Fibroblast of skin of abdomen (primary cell): ENCODE results near the gene ZNF790. TPM values are rescaled to one million over a fixed set of nuclear protein-coding genes. Genes with fewer than 3 reads are reported as not detected.
"Not testable (repeated sequence)": the region's sequence is repeated elsewhere in the genome, so short reads cannot be mapped to it uniquely, and the experiment has no call there.

Source experiments
- DNase-seq: peaks from one replicate; pipeline ENCODE4 v3.0.0-alpha.2; 2013
- polyA plus RNA-seq, 2 experiments: library from polyadenylated mRNA; unstranded; fragments of 120-200 nt; gene quantifications; one replicate each; pipeline ENCODE4 v1.2.1, GENCODE V29; 2013; ENCODE audit not compliant: insufficient read length in 2 of 2

Gene ZNF790
- polyA plus RNA-seq (2013, experiment 1 of 2; ENCODE audit: insufficient read length): 3.1 TPM
- 3.3 TPM for polyA plus RNA-seq (2013, experiment 2 of 2; ENCODE audit: insufficient read length)

GRCh38 chr19:36837906-36838783 lies at the start of gene ZNF790:
Gene ZNF790 (minus strand): TSS chr19:36838387. CDS start chr19:36825619, 12,768 bp downstream.
- peak; percentile 92 for DNase-seq

GRCh38 chr19:36876993-36877938 lies 39.1 kb upstream of the ZNF790 start:
- DNase-seq: no peak

GRCh38 chr19:36851898-36852297 lies 13.7 kb upstream of the ZNF790 start:
- DNase-seq: no peak

GRCh38 chr19:36850559-36851442 lies 12.6 kb upstream of the ZNF790 start, which contains the start of gene ZNF345:
Gene ZNF345 (plus strand): TSS chr19:36850876. CDS start chr19:36876831, 25,955 bp downstream.
- peak; percentile 94 for DNase-seq

DNA sequence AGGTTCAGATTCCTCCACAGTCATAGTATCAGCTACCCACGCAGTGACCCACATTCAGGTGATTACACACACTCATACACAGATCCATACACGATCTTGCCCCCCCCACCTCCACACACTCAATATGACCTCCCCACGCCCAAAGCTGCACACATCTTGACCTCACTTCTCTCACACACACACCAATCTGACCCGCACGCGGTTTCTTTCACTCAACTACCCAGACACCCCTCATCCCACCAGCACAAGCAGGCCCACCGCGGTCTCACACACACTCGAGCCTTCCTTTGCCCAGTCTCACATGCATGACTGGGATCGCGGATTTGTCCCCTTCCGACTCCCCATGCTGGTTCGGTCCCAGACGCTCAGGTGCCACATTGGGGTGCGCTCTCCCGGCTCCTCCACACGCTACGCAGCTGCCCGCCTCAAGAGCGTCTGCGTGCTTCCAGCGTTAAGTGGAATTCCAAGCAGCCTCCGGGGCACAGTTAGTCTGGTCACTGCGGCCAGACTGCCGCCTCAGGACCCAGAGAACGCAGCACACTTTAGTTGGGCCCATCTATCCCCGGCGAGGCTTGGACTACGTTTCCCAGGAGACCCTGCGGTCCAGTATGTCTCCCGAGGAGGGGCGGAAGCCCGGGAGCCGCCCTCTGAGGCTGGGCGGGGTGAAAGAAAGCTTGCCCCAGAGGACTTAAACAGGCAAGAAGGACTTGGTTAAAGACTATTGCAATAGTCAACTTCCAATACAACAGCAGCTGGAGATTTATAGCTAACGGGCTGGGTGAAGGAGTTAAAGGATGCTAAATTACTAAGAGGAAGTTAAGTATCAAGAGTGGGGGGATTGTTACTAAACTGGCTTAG lies 11.7 kb upstream of the ZNF790 start:
- DNase-seq: peak; percentile 88

- DNase-seq: no peak
These were observed 9.8 kb upstream of the ZNF790 start for GRCh38 chr19:36847968-36848367.

GRCh38 chr19:36838784-36839324 lies 667 bp upstream of the ZNF790 start:
- DNase-seq: peak; percentile 12

DNA sequence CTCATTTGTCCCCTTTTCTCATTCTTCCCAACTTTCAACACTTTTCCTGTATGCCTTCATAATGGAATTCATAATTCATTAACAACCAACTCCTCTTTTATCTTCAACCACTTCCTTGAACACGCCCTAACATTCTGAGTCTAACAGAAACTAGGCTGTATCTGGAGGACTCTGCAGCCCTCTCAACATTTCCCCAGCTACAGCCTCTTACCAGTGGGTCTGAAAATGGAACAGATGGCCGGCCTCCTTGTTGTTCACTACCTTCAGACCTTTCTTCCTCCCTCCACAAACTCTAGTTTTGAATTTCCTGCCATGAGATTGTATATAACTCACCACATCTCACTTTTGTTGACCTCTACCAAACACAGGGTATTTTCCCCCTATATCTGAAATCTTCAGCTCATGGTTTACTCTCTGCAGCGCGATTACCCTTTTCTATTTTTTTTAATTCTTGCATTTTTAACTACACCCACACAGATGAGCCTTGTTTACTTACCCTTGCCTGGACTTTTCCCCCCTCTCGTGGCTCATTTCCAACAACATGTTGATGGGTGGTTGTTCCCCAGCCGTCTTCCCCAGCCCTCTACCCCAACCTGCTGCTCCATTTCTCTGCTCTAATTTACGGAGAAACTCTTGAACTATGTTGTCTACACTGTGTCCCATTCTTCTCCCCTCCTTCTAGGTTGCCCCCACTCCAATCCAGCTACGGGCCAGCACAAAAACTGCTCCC lies 846 bp downstream of the ZNF790 start:
- no peak for DNase-seq

- DNase-seq: no peak
These were observed 4.8 kb downstream of the ZNF790 start for GRCh38 chr19:36833430-36833829.

DNA sequence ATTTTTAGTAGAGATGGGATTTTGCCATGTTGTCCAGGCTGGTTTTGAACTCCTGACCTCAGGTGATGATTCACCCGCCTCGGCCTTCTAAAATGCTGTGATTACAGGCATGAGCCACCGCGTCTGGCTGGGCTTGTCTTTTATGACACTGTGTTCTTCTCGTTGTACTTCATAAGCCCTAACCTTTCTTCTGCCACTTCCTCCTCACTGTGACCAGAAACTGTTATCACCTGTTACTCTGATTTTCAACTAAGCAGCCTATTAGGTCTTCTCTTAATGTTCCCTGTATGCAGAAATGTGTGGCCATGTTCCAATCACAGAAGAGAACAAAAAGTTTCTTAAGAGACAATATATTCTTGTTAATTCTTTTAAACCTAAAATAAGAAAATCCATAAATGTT lies 16.4 kb downstream of the ZNF790 start:
- DNase-seq: no peak

DNA sequence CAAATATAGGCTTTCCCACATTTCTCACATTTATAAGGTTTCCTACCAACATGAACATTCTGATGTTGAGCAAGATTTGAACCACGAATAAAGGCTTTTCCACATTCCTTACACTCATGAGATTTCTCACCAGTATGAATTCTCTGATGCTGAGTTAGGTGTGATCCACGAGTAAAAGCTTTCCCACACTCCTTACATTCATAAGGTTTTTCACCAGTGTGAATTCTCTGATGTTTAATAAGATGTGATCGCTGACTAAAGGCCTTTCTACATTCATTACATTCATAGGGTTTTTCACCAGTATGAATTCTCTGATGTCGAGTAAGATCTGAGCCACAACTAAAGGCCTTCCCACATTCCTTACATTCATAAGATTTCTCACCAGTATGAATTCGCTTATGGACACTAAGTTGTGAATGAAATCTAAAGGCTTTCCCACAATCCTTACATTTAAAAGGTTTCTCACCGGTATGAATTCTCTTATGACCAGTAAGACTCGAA lies 19.0 kb downstream of the ZNF790 start:
- DNase-seq: no peak

DNA sequence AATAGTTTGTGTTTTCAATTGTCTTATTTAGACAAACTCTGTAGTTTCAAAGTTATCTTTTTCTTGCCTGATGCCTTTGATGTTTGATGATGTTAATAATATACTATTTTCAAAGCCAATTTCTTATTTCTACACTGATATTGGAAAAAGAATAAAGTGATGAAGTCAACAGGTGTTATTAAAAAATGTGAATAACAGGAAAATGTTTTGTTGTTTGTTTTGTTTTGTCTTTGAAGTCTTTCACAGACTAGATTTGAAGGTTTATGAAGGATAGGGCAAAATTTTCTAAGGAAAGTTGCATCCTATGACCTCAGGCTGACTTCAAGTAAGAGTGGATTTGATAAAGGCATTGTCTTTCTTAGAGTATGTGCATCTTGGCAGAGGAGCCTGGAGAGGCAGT lies 31.2 kb downstream of the ZNF790 start:
- DNase-seq: no peak

- DNase-seq: no peak
These were observed 32.8 kb downstream of the ZNF790 start for GRCh38 chr19:36805364-36805763.

- no peak for DNase-seq
These were observed 40.4 kb downstream of the ZNF790 start for GRCh38 chr19:36797786-36798108.

- no peak for DNase-seq
These were observed 41.5 kb downstream of the ZNF790 start for GRCh38 chr19:36796714-36796992.

- not testable (repeated sequence) for DNase-seq
These were observed 46.6 kb downstream of the ZNF790 start for GRCh38 chr19:36791420-36792141.

GRCh38 chr19:36775768-36776167 lies 62.4 kb downstream of the ZNF790 start:
- no peak for DNase-seq

GRCh38 chr19:36773223-36773579 lies 65.0 kb downstream of the ZNF790 start:
- DNase-seq: no peak
